AG04450 (cell line): Measurements from ENCODE around the gene SMAD4. TPM values are rescaled to one million over a fixed set of nuclear protein-coding genes. Genes with fewer than 3 reads are reported as not detected.

ENCODE experiments used
- CTCF ChIA-PET: fragments of 300-600, 350-600 bp; formaldehyde crosslinking; extraction: SDS; loops from one replicate; lab custom pipeline; 2022; ENCODE audit warnings: antibody characterized with exemption, inconsistent platforms; lab: Charles Lee
- POLR2A ChIA-PET: fragments of 350-600 bp; formaldehyde crosslinking; extraction: SDS; loops from one replicate; lab custom pipeline; 2021; ENCODE audit warnings: antibody characterized with exemption, inconsistent platforms; lab: Yijun Ruan, JAX
- DNase-seq: peaks from one replicate; pipeline ENCODE4 v3.0.0-alpha.2; 2011; ENCODE audit warnings: low read depth, low spot score
- H3K27ac ChIP-seq: one replicate; pipeline ENCODE4 v1.5.1; 2012; ENCODE audit warnings: low read depth, low read length, control low read depth
- H3K27me3 ChIP-seq: one replicate; pipeline ENCODE4 v1.6.0; 2012; ENCODE audit warnings: low read length; ENCODE audit not compliant: control insufficient read depth, insufficient read depth
- H3K4me3 ChIP-seq: 2 replicates; pipeline ENCODE4 v1.5.1; 2011; ENCODE audit warnings: mild to moderate bottlenecking, low read depth, low read length, control low read depth
- H3K9me3 ChIP-seq: 2 replicates; pipeline ENCODE4 v1.5.1; 2012; ENCODE audit warnings: low read length; ENCODE audit not compliant: control insufficient read depth, insufficient read depth
- polyA plus RNA-seq: library from polyadenylated mRNA; depleted of rRNA; stranded (reverse); fragments of >200 nt; gene quantifications from 2 replicates; pipeline ENCODE4 v1.2.3, GENCODE V29; 2011
- TF ChIP-seq, protein P1 (sequence below): IDR thresholded peaks from 2 replicates; pipeline ENCODE4 v1.5.1; 2011; ENCODE audit warnings: low read depth, low read length, control low read depth, inconsistent platforms

Gene SMAD4
- polyA plus RNA-seq, 1 experiment: 139 TPM

DNA sequence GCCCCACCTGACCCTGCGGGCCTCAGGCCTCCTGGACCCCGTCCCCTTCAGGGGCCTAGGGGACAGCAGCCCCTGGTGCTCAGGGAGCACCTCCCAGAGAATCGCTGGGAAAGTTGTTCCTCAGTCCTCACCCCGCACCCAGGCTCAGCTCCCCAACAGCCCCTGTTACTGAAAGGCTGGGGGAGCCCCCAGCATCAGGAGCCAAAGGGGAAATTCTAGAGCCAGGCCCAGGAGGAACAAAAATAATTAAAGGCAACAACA lies 91.5 kb downstream of the SMAD4 start:
- POLR2A ChIA-PET: no interaction called here
- Histone ChIP-seq H3K27me3 (no peaks in the 10 kb centered on the region), H3K27ac (no peak overlapping the region), H3K4me3 (no peak overlapping the region), H3K9me3 (peaks cover 24% of the 10 kb centered on the region)
- TF ChIP-seq, protein P1, sequence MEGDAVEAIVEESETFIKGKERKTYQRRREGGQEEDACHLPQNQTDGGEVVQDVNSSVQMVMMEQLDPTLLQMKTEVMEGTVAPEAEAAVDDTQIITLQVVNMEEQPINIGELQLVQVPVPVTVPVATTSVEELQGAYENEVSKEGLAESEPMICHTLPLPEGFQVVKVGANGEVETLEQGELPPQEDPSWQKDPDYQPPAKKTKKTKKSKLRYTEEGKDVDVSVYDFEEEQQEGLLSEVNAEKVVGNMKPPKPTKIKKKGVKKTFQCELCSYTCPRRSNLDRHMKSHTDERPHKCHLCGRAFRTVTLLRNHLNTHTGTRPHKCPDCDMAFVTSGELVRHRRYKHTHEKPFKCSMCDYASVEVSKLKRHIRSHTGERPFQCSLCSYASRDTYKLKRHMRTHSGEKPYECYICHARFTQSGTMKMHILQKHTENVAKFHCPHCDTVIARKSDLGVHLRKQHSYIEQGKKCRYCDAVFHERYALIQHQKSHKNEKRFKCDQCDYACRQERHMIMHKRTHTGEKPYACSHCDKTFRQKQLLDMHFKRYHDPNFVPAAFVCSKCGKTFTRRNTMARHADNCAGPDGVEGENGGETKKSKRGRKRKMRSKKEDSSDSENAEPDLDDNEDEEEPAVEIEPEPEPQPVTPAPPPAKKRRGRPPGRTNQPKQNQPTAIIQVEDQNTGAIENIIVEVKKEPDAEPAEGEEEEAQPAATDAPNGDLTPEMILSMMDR: no peak
- no peak for DNase-seq
- CTCF ChIA-PET: no interaction called here

DNA sequence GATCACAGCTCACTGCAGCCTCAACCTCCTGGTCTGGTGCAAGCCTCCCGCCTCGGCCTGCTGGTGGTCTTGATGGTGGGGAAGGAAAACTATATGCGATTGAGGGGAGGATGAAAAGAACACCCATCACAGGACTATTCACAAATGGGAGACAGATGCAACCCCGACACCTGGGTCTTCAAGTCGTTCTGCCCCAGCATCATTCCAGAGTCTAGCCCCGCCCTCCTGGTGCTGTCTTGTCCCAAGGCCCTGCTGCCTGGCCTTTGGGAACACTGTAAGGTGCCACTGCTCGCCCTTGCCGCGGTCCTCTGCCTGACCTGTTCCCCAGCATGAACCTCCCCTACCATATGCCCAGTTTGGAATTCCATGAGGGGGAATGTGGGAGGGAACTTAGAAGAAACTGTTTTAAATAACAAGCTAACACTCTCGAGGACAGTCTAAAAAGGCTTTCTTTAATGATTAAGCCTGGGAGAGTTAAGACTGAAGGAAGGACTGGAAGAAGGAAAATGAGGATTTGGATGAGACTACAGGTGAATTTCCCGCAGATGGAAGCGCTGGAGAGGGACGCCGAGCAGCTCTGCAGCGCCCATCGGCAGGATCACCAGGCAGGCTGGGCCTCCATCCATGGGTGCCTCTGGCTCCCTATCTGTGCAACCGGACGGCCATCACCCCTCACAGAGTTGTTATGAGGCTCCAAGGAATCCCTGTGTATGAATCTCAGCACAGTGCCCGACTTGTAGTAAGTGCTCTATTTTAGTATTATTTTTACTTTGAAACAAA lies 92.4 kb downstream of the SMAD4 start:
- H3K27me3 ChIP-seq: peaks cover 2% of the 10 kb centered on the region
- ChIA-PET POLR2A (no interaction called here), CTCF (no interaction called here)
- TF ChIP-seq, protein P1: no peak
- DNase-seq: no peak
- H3K27ac ChIP-seq: no peak overlapping the region
- peaks cover 20% of the 10 kb centered on the region for H3K9me3 ChIP-seq
- no peak overlapping the region for H3K4me3 ChIP-seq

DNA sequence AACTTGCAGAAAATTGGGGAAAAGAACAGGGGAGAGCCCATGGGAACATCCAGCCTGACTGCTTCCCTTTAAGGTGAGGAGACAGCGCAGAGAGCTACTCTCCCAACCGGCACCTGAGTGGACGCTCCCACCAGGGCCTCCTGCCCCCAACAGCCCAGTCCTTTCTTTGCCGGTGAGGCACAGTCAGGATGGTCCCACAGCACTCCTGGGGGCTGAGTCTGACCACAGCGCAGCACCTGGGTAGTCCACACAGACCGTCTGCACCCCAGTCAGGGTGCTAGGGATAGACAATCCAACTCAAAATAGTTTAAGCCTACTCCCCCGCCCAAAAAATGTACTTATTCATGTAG lies 93.0 kb downstream of the SMAD4 start:
- DNase-seq: no peak
- ChIA-PET POLR2A (no interaction called here), CTCF (no interaction called here)
- Histone ChIP-seq H3K27me3 (peaks cover 2% of the 10 kb centered on the region), H3K9me3 (peaks cover 16% of the 10 kb centered on the region), H3K27ac (no peak overlapping the region), H3K4me3 (no peak overlapping the region)
- TF ChIP-seq, protein P1: no peak

DNA sequence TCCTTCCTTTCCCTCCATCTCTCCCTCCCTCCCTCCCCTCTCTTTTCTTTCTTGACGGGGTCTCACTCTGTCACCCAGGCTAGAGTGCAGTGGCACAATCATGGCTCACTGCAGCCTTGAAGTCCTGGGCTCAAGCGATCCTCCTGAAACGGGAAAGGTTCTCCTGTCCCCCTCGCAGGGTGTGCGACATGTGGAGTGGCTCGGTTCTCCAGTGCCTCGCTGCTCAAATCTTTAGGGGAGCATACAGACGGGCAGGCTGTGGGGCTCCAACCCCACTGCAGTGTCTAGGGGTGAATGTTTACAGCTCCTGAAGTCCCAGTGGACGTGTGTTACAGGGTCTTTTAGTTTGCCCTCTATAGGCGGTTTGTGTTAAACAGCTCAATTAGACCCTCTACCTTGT lies 93.5 kb downstream of the SMAD4 start:
- CTCF ChIA-PET: no interaction called here
- POLR2A ChIA-PET: no interaction called here
- no peak overlapping the region for H3K27ac ChIP-seq
- H3K9me3 ChIP-seq: peaks cover 16% of the 10 kb centered on the region
- no peak for DNase-seq
- TF ChIP-seq, protein P1: no peak
- H3K27me3 ChIP-seq: peaks cover 2% of the 10 kb centered on the region
- H3K4me3 ChIP-seq: no peak overlapping the region

DNA sequence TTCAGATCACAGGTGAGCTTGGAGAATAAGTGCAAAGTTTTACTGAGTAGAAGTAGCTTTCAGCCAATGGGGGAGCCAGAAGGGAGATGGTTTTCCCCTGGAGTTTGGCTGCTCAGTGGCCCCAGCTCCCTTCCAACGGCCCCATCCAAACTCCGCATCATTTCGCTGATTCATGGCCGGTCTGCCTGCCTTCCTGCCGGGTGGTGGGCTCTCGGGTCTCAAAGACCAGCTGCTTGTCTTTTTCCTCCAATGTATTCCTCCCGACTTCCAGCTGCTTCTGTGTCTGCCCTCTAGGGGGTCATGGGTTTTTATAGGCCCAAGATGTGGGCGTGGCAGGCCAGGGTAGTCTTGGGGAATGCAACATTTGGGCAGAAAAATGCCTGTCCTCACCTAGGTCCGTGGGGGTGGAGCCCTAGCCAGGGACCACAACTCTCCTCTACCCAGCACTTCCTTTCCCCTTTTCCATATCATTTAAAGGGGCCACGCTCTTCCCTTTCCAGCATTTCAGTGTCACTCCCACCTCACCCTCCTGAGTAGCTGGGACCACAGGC lies 94.0 kb downstream of the SMAD4 start:
- no peak for DNase-seq
- TF ChIP-seq, protein P1: no peak
- H3K27me3 ChIP-seq: peaks cover 2% of the 10 kb centered on the region
- no peak overlapping the region for H3K4me3 ChIP-seq
- H3K9me3 ChIP-seq: peaks cover 16% of the 10 kb centered on the region
- CTCF ChIA-PET: no interaction called here
- POLR2A ChIA-PET: no interaction called here
- H3K27ac ChIP-seq: no peak overlapping the region
